Tibial nerve (tissue), 4 donors: ENCODE measurements around the gene CHKA.

Experiments used
- EP300 ChIP-seq, 2 donors: sonication (generic); formaldehyde crosslinking; IDR thresholded peaks; one replicate each; pipeline ENCODE4 v1.6.1; 2017; ENCODE audit warnings: antibody characterized with exemption in 2 of 2, mild to moderate bottlenecking in 1 of 2
- POLR2A ChIP-seq, 2 donors: fragments of 450-650 bp; IDR thresholded peaks; one replicate each; pipeline ENCODE4 v1.6.1; 2017; ENCODE audit warnings: antibody characterized with exemption in 2 of 2, mild to moderate bottlenecking in 2 of 2, moderate library complexity in 2 of 2
- TF ChIP-seq, protein P1 (sequence below), 5 experiments: fragments of 200-600 bp in 3 of 5; fragments of 450-650 bp in 2 of 5; sonication (generic) in 3 of 5; IDR thresholded peaks; one replicate each; pipeline ENCODE4 v1.5.1; 2016 to 2019; ENCODE audit warnings: antibody characterized with exemption in 5 of 5, mild to moderate bottlenecking in 3 of 5, moderate library complexity in 2 of 5

DNA sequence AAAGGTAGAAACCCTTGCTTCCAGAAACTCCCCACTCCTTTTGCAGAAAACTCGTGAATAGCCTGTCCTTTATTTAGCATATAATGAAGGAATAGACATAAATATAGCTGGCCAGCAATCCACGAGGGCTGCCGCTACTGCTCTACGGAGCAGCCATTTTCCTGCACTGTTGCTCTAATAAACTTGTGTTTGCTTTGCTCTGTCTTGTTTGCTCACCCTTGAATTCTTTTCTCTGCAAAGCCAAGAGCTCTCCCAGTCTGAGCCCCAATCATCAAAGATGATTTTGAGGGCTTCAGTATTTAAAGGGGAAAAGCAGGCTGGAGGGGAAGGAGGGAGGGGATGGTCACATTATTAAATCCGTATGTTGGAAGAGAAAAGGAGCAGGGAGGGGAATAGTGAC is 16.6 kb upstream of the CHKA start:
- TF ChIP-seq POLR2A (IDR thresholded peaks at IDR 0.05): no peak
- no peak for TF ChIP-seq EP300 (IDR thresholded peaks at IDR 0.05)
- TF ChIP-seq, protein P1, sequence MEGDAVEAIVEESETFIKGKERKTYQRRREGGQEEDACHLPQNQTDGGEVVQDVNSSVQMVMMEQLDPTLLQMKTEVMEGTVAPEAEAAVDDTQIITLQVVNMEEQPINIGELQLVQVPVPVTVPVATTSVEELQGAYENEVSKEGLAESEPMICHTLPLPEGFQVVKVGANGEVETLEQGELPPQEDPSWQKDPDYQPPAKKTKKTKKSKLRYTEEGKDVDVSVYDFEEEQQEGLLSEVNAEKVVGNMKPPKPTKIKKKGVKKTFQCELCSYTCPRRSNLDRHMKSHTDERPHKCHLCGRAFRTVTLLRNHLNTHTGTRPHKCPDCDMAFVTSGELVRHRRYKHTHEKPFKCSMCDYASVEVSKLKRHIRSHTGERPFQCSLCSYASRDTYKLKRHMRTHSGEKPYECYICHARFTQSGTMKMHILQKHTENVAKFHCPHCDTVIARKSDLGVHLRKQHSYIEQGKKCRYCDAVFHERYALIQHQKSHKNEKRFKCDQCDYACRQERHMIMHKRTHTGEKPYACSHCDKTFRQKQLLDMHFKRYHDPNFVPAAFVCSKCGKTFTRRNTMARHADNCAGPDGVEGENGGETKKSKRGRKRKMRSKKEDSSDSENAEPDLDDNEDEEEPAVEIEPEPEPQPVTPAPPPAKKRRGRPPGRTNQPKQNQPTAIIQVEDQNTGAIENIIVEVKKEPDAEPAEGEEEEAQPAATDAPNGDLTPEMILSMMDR (IDR thresholded peaks at IDR 0.05): no peak
